Measurements from ENCODE around the gene SNAPC5. TPM values are rescaled to one million over a fixed set of nuclear protein-coding genes. Genes with fewer than 3 reads are reported as not detected.

The SNAPC5 gene
- polyA plus RNA-seq (2013, experiment 1 of 2): 13.6 TPM
- polyA plus RNA-seq (2013, experiment 2 of 2): 13.7 TPM

GRCh38 chr15:66497502-66498455 is at the start of gene SNAPC5:
SNAPC5 (minus strand) TSS chr15:66497762; CDS start chr15:66497731, 31 bp downstream.
- H3K4me2 ChIP-seq (ENCODE audit: low read length): peak within 1 kb of the TSS; percentile 83
- no peak within 1 kb of the TSS for H3K18ac ChIP-seq (ENCODE audit: low read length)
- no peaks in the 10 kb centered on the region for H3K27me3 ChIP-seq (ENCODE audit: insufficient read depth, low read length, poor library complexity)
- H4K8ac ChIP-seq (ENCODE audit: low read depth, low read length): no peak within 1 kb of the TSS
- H3K4me3 ChIP-seq (ENCODE audit: low read length): peak within 1 kb of the TSS; percentile 71
- H3K4me1 ChIP-seq (ENCODE audit: control insufficient read depth, low read depth, low read length): no peaks in the 10 kb centered on the region
- H3K79me1 ChIP-seq (ENCODE audit: low read length): peaks cover 3% of the 10 kb centered on the region
- peaks cover 8% of the 10 kb centered on the region for H3K36me3 ChIP-seq (ENCODE audit: control insufficient read depth, insufficient read depth, low read length)
- peak within 1 kb of the TSS; percentile 48 for H2AK5ac ChIP-seq (ENCODE audit: low read length)
- DNase-seq: peak; percentile 98
- H3K23ac ChIP-seq (ENCODE audit: low read length): peak within 1 kb of the TSS; percentile 73
- H4K5ac ChIP-seq (ENCODE audit: low read length): peak within 1 kb of the TSS; percentile 47
- peaks cover 11% of the 10 kb centered on the region for H3K79me2 ChIP-seq (ENCODE audit: control insufficient read depth, insufficient read depth, low read length)
- no peak within 1 kb of the TSS for H2BK120ac ChIP-seq (ENCODE audit: low read depth, low read length)
- H3K9ac ChIP-seq (ENCODE audit: low read length): peak within 1 kb of the TSS; percentile 91
- H3K27ac ChIP-seq (ENCODE audit: low read depth, low read length): peak within 1 kb of the TSS; percentile 79
- H3K4ac ChIP-seq (ENCODE audit: low read depth, low read length): peak within 1 kb of the TSS; percentile 83
- peak within 1 kb of the TSS; percentile 94 for H3K56ac ChIP-seq (ENCODE audit: low read length)
- H2BK15ac ChIP-seq (replicated peaks; ENCODE audit: low read depth): no peak within 1 kb of the TSS
- WGBS (ENCODE audit: extremely low coverage, insufficient coverage, low lambda C conversion rate): no CpG with 5 or more reads among the region's 43 CpGs
- peak within 1 kb of the TSS; percentile 65 for H2BK5ac ChIP-seq (ENCODE audit: low read length)

- H3K56ac ChIP-seq (ENCODE audit: low read length): no peak overlapping the region
- no peaks in the 10 kb centered on the region for H3K79me2 ChIP-seq (ENCODE audit: control insufficient read depth, insufficient read depth, low read length)
- no peak overlapping the region for H3K4me2 ChIP-seq (ENCODE audit: low read length)
- no peak overlapping the region for H3K9ac ChIP-seq (ENCODE audit: low read length)
- H3K4me3 ChIP-seq (ENCODE audit: low read length): no peak overlapping the region
- no peaks in the 10 kb centered on the region for H3K79me1 ChIP-seq (ENCODE audit: low read length)
- DNase-seq: no peak
- H3K23ac ChIP-seq (ENCODE audit: low read length): no peak overlapping the region
- H2BK120ac ChIP-seq (ENCODE audit: low read depth, low read length): no peak overlapping the region
- no peak overlapping the region for H3K18ac ChIP-seq (ENCODE audit: low read length)
- no peak overlapping the region for H2AK5ac ChIP-seq (ENCODE audit: low read length)
- WGBS (ENCODE audit: extremely low coverage, insufficient coverage, low lambda C conversion rate): no CpG with 5 or more reads among the region's 1 CpG
- no peak overlapping the region for H2BK5ac ChIP-seq (ENCODE audit: low read length)
- no peaks in the 10 kb centered on the region for H3K36me3 ChIP-seq (ENCODE audit: control insufficient read depth, insufficient read depth, low read length)
- no peaks in the 10 kb centered on the region for H3K4me1 ChIP-seq (ENCODE audit: control insufficient read depth, low read depth, low read length)
- no peak overlapping the region for H3K27ac ChIP-seq (ENCODE audit: low read depth, low read length)
- no peak overlapping the region for H2BK15ac ChIP-seq (replicated peaks; ENCODE audit: low read depth)
- H3K27me3 ChIP-seq (ENCODE audit: insufficient read depth, low read length, poor library complexity): no peaks in the 10 kb centered on the region
- no peak overlapping the region for H4K5ac ChIP-seq (ENCODE audit: low read length)
- H4K8ac ChIP-seq (ENCODE audit: low read depth, low read length): no peak overlapping the region
- H3K4ac ChIP-seq (ENCODE audit: low read depth, low read length): no peak overlapping the region
Observed at GRCh38 chr15:66545255-66545654, 47.7 kb upstream of the SNAPC5 start.

GRCh38 chr15:66542896-66543295 is 45.3 kb upstream of the SNAPC5 start:
- DNase-seq: no peak
- no CpG with 5 or more reads among the region's 4 CpGs for WGBS (ENCODE audit: extremely low coverage, insufficient coverage, low lambda C conversion rate)
- Histone ChIP-seq H2BK120ac (ENCODE audit: low read depth, low read length) (no peak overlapping the region), H3K36me3 (ENCODE audit: control insufficient read depth, insufficient read depth, low read length) (peaks cover 1% of the 10 kb centered on the region), H2BK15ac (replicated peaks; ENCODE audit: low read depth) (no peak overlapping the region), H3K4me2 (ENCODE audit: low read length) (no peak overlapping the region), H3K79me1 (ENCODE audit: low read length) (no peaks in the 10 kb centered on the region), H4K8ac (ENCODE audit: low read depth, low read length) (no peak overlapping the region), H3K18ac (ENCODE audit: low read length) (no peak overlapping the region), H3K4me1 (ENCODE audit: control insufficient read depth, low read depth, low read length) (no peaks in the 10 kb centered on the region), H3K79me2 (ENCODE audit: control insufficient read depth, insufficient read depth, low read length) (no peaks in the 10 kb centered on the region), H3K9ac (ENCODE audit: low read length) (no peak overlapping the region), H2BK5ac (ENCODE audit: low read length) (no peak overlapping the region), H2AK5ac (ENCODE audit: low read length) (no peak overlapping the region), H3K4ac (ENCODE audit: low read depth, low read length) (no peak overlapping the region), H3K56ac (ENCODE audit: low read length) (no peak overlapping the region), H3K27ac (ENCODE audit: low read depth, low read length) (no peak overlapping the region), H3K4me3 (ENCODE audit: low read length) (no peak overlapping the region), H4K5ac (ENCODE audit: low read length) (no peak overlapping the region), H3K23ac (ENCODE audit: low read length) (no peak overlapping the region), H3K27me3 (ENCODE audit: insufficient read depth, low read length, poor library complexity) (no peaks in the 10 kb centered on the region)

- WGBS (ENCODE audit: extremely low coverage, insufficient coverage, low lambda C conversion rate): no CpG with 5 or more reads among the region's 9 CpGs
- Histone ChIP-seq H2AK5ac (ENCODE audit: low read length) (no peak overlapping the region), H3K4me1 (ENCODE audit: control insufficient read depth, low read depth, low read length) (no peaks in the 10 kb centered on the region), H2BK15ac (replicated peaks; ENCODE audit: low read depth) (no peak overlapping the region), H3K9ac (ENCODE audit: low read length) (no peak overlapping the region), H3K4me2 (ENCODE audit: low read length) (no peak overlapping the region), H3K79me2 (ENCODE audit: control insufficient read depth, insufficient read depth, low read length) (no peaks in the 10 kb centered on the region), H3K56ac (ENCODE audit: low read length) (no peak overlapping the region), H3K23ac (ENCODE audit: low read length) (no peak overlapping the region), H2BK120ac (ENCODE audit: low read depth, low read length) (no peak overlapping the region), H3K79me1 (ENCODE audit: low read length) (no peaks in the 10 kb centered on the region), H3K4ac (ENCODE audit: low read depth, low read length) (no peak overlapping the region), H4K5ac (ENCODE audit: low read length) (no peak overlapping the region), H3K4me3 (ENCODE audit: low read length) (no peak overlapping the region), H3K36me3 (ENCODE audit: control insufficient read depth, insufficient read depth, low read length) (peaks cover 1% of the 10 kb centered on the region), H4K8ac (ENCODE audit: low read depth, low read length) (no peak overlapping the region), H2BK5ac (ENCODE audit: low read length) (no peak overlapping the region), H3K27me3 (ENCODE audit: insufficient read depth, low read length, poor library complexity) (no peaks in the 10 kb centered on the region), H3K18ac (ENCODE audit: low read length) (no peak overlapping the region), H3K27ac (ENCODE audit: low read depth, low read length) (no peak overlapping the region)
- peak; percentile 2 for DNase-seq
Observed at GRCh38 chr15:66535056-66535455, 37.5 kb upstream of the SNAPC5 start.

- Histone ChIP-seq H2BK120ac (ENCODE audit: low read depth, low read length) (no peak overlapping the region), H4K8ac (ENCODE audit: low read depth, low read length) (no peak overlapping the region), H3K56ac (ENCODE audit: low read length) (no peak overlapping the region), H3K27me3 (ENCODE audit: insufficient read depth, low read length, poor library complexity) (no peaks in the 10 kb centered on the region), H3K23ac (ENCODE audit: low read length) (no peak overlapping the region), H2BK5ac (ENCODE audit: low read length) (no peak overlapping the region), H3K79me1 (ENCODE audit: low read length) (no peaks in the 10 kb centered on the region), H3K79me2 (ENCODE audit: control insufficient read depth, insufficient read depth, low read length) (no peaks in the 10 kb centered on the region), H3K4me2 (ENCODE audit: low read length) (no peak overlapping the region), H4K5ac (ENCODE audit: low read length) (no peak overlapping the region), H2AK5ac (ENCODE audit: low read length) (no peak overlapping the region), H3K9ac (ENCODE audit: low read length) (no peak overlapping the region), H3K4ac (ENCODE audit: low read depth, low read length) (no peak overlapping the region), H3K4me3 (ENCODE audit: low read length) (no peak overlapping the region), H3K18ac (ENCODE audit: low read length) (no peak overlapping the region), H3K4me1 (ENCODE audit: control insufficient read depth, low read depth, low read length) (no peaks in the 10 kb centered on the region), H3K36me3 (ENCODE audit: control insufficient read depth, insufficient read depth, low read length) (peaks cover 4% of the 10 kb centered on the region), H2BK15ac (replicated peaks; ENCODE audit: low read depth) (no peak overlapping the region), H3K27ac (ENCODE audit: low read depth, low read length) (no peak overlapping the region)
- DNase-seq: no peak
- no CpG with 5 or more reads among the region's 4 CpGs for WGBS (ENCODE audit: extremely low coverage, insufficient coverage, low lambda C conversion rate)
Observed at GRCh38 chr15:66524838-66525237, 27.3 kb upstream of the SNAPC5 start.
